BJ (cell line): Measurements from ENCODE around the gene COL23A1. TPM values are rescaled to one million over a fixed set of nuclear protein-coding genes. Genes with fewer than 3 reads are reported as not detected.

Experiments
- CTCF ChIA-PET: fragments of 350-600 bp; formaldehyde crosslinking; extraction: SDS; loops from one replicate; lab custom pipeline; 2021; ENCODE audit warnings: antibody characterized with exemption, inconsistent platforms; lab: Yijun Ruan, JAX
- POLR2A ChIA-PET: fragments of 300-600 bp; sonication (Branson Sonifier 250); formaldehyde crosslinking; extraction: SDS; loops from one replicate; lab custom pipeline; 2021; ENCODE audit warnings: antibody characterized with exemption; lab: Charles Lee
- DNase-seq: peaks from one replicate; pipeline ENCODE4 v3.0.0-alpha.2; 2011; ENCODE audit warnings: low read depth
- H3K27me3 ChIP-seq: 2 replicates; pipeline ENCODE4 v1.6.0; 2011; ENCODE audit warnings: low read length; ENCODE audit not compliant: control insufficient read depth, insufficient read depth
- H3K36me3 ChIP-seq: 2 replicates; pipeline ENCODE4 v1.5.1; 2011; ENCODE audit warnings: low read length; ENCODE audit not compliant: control insufficient read depth, insufficient read depth
- H3K4me3 ChIP-seq: 2 replicates; pipeline ENCODE4 v1.5.1; 2011; ENCODE audit warnings: low read depth, mild to moderate bottlenecking, control low read depth, low read length
- polyA plus RNA-seq: library from polyadenylated mRNA; depleted of rRNA; stranded (reverse); fragments of >200 nt; gene quantifications from 2 replicates; pipeline ENCODE4 v1.2.3, GENCODE V29; 2011
- TF ChIP-seq, protein P1 (sequence below): IDR thresholded peaks from 2 replicates; pipeline ENCODE4 v1.5.1; 2011; ENCODE audit warnings: low read depth, mild to moderate bottlenecking, control low read depth, inconsistent platforms, low read length, moderate library complexity; ENCODE audit not compliant: insufficient read depth

COL23A1 gene
- polyA plus RNA-seq, 1 experiment, result not detected

- TF ChIP-seq, protein P1, sequence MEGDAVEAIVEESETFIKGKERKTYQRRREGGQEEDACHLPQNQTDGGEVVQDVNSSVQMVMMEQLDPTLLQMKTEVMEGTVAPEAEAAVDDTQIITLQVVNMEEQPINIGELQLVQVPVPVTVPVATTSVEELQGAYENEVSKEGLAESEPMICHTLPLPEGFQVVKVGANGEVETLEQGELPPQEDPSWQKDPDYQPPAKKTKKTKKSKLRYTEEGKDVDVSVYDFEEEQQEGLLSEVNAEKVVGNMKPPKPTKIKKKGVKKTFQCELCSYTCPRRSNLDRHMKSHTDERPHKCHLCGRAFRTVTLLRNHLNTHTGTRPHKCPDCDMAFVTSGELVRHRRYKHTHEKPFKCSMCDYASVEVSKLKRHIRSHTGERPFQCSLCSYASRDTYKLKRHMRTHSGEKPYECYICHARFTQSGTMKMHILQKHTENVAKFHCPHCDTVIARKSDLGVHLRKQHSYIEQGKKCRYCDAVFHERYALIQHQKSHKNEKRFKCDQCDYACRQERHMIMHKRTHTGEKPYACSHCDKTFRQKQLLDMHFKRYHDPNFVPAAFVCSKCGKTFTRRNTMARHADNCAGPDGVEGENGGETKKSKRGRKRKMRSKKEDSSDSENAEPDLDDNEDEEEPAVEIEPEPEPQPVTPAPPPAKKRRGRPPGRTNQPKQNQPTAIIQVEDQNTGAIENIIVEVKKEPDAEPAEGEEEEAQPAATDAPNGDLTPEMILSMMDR, result no peak
- Histone ChIP-seq H3K36me3 (peaks cover 55% of the 10 kb centered on the region), H3K4me3 (no peak overlapping the region), H3K27me3 (no peaks in the 10 kb centered on the region)
- ChIA-PET POLR2A (no interaction called here), CTCF (interaction anchor here (0.7 to 1.6 kb wide), 3 partner anchors 14 to 18 kb away, joined by 3 to 4 read pairs (median 3); no protein-coding TSS in a partner anchor)
- no peak for DNase-seq
These were observed 376.4 kb downstream of the COL23A1 start for GRCh38 chr5:178213748-178214151.

- TF ChIP-seq, protein P1, result no peak
- no peak overlapping the region for H3K4me3 ChIP-seq
- CTCF ChIA-PET, result interaction anchor here (1.6 kb wide), 1 partner anchor 18 kb away, joined by 3 read pairs; no protein-coding TSS in a partner anchor
- H3K27me3 ChIP-seq, result no peaks in the 10 kb centered on the region
- POLR2A ChIA-PET, result no interaction called here
- DNase-seq, result no peak
- peaks cover 57% of the 10 kb centered on the region for H3K36me3 ChIP-seq
These were observed 377.2 kb downstream of the COL23A1 start for GRCh38 chr5:178213003-178213461.

- TF ChIP-seq, protein P1, result no peak
- peaks cover 60% of the 10 kb centered on the region for H3K36me3 ChIP-seq
- no peak overlapping the region for H3K4me3 ChIP-seq
- H3K27me3 ChIP-seq, result no peaks in the 10 kb centered on the region
- ChIA-PET CTCF (interaction anchor here (0.9 to 1.2 kb wide), 2 partner anchors 17 to 19 kb away, joined by 3 to 4 read pairs; no protein-coding TSS in a partner anchor), POLR2A (no interaction called here)
- DNase-seq, result no peak
These were observed 377.8 kb downstream of the COL23A1 start for GRCh38 chr5:178212241-178213002.

DNA sequence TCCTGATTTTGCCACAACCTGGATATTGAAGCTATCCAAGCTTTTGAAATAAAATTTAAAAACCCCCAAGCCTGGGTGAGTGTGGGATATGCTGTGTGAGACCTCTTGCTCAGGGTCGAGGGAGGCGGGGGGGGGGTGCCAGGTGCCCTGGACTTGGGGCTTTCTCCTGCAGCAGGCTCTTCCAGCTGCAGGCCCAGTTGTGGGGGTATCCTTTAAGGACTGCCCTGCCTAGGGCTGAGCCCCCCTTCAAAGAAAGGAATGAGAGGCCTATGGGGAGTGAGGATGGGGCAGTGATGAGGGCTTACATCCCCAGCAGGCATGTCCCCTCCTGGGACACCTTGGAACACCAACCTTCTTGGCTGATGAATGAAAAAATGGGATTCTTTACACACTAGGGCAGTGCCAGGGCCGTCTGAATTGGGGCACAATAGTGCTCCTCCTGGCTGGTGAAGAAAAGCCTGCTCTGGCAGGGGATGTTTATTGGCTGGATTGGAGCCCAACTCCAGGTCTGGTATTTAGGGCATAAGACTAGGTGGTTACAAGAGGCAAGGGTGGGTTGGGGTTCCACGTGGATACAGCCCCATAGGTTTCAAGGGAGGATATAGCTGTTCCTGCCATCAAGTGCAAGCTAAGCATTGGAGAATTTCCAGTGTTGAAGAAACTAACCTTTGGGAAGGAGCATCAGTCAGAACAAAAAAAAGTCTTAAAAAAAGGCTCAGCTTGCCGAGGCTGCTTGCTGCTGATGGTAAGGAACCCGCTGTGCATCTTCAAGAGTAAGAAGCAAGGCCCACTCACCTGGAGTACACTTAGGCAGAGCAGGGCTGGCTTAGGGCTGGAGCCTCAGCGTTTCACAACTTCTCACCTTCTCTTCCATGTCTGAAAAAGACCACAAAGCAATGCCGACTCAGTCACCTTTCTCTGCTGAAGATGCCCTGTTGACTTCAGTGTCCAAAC, 378.8 kb downstream of the COL23A1 start:
- Histone ChIP-seq H3K36me3 (peaks cover 63% of the 10 kb centered on the region), H3K27me3 (no peaks in the 10 kb centered on the region), H3K4me3 (no peak overlapping the region)
- TF ChIP-seq, protein P1, result no peak
- POLR2A ChIA-PET, result no interaction called here
- CTCF ChIA-PET, result interaction anchor here (0.6 to 1.2 kb wide), 3 partner anchors 18 to 400 kb away, joined by 3 to 4 read pairs (median 3); no protein-coding TSS in a partner anchor
- DNase-seq, result no peak
